ENCODE measurements around the gene ADGRA1.
"Not testable (repeated sequence)": the region's sequence is repeated elsewhere in the genome, so short reads cannot be mapped to it uniquely, and the experiment has no call there.

ADGRA1 gene

GRCh38 chr10:133162178-133162909 lies 74.6 kb downstream of the ADGRA1 start:
- DNase-seq (ENCODE audit: low read depth in 2 of 2): no peak

- no peak for DNase-seq (ENCODE audit: low read depth in 2 of 2)
Observed at GRCh38 chr10:133162910-133163856, 75.5 kb downstream of the ADGRA1 start.

GRCh38 chr10:133163889-133164815 lies 76.4 kb downstream of the ADGRA1 start:
- no peak for DNase-seq (ENCODE audit: low read depth in 2 of 2)

GRCh38 chr10:133164816-133165555 lies 77.3 kb downstream of the ADGRA1 start:
- DNase-seq (ENCODE audit: low read depth in 2 of 2): no peak

GRCh38 chr10:133165556-133166503 lies 78.1 kb downstream of the ADGRA1 start:
- no peak for DNase-seq (ENCODE audit: low read depth in 2 of 2)

GRCh38 chr10:133166504-133166827 lies 78.7 kb downstream of the ADGRA1 start:
- no peak for DNase-seq (ENCODE audit: low read depth in 2 of 2)

- DNase-seq (ENCODE audit: low read depth in 2 of 2): no peak
Observed at GRCh38 chr10:133166828-133167692, 79.3 kb downstream of the ADGRA1 start.

GRCh38 chr10:133167693-133168616 lies 80.2 kb downstream of the ADGRA1 start:
- no peak for DNase-seq (ENCODE audit: low read depth in 2 of 2)

- no peak for DNase-seq (ENCODE audit: low read depth in 2 of 2)
Observed at GRCh38 chr10:133168617-133169031, 80.9 kb downstream of the ADGRA1 start.

GRCh38 chr10:133169173-133169947 lies 81.6 kb downstream of the ADGRA1 start:
- DNase-seq (ENCODE audit: low read depth in 2 of 2): no peak

- no peak for DNase-seq (ENCODE audit: low read depth in 2 of 2)
Observed at GRCh38 chr10:133170092-133170491, 82.4 kb downstream of the ADGRA1 start.

- no peak for DNase-seq (ENCODE audit: low read depth in 2 of 2)
Observed at GRCh38 chr10:133173860-133174640, 86.3 kb downstream of the ADGRA1 start.

GRCh38 chr10:133174689-133175263 lies 87.1 kb downstream of the ADGRA1 start:
- no peak for DNase-seq (ENCODE audit: low read depth in 2 of 2)

- DNase-seq (ENCODE audit: low read depth in 2 of 2): not testable (repeated sequence)
Observed at GRCh38 chr10:133175624-133176023, 87.9 kb downstream of the ADGRA1 start.

- DNase-seq (ENCODE audit: low read depth in 2 of 2): no peak
Observed at GRCh38 chr10:133176546-133176945, 88.8 kb downstream of the ADGRA1 start.

Measured in stimulated activated CD8-positive, alpha-beta memory T cell treated with anti-CD3 and anti-CD28 coated beads, Interleukin-2, amount 100 ng/mL, for 48 hours (primary cell).